Panc1 (cell line): Measurements from ENCODE around the gene BTBD1. TPM values are rescaled to one million over a fixed set of nuclear protein-coding genes. Genes with fewer than 3 reads are reported as not detected.

Source experiments
- ATAC-seq: fragments of 200-7000 bp; cut with Tn5 transposase; 2 replicates; pipeline ENCODE4 v1.9.1; 2020; ENCODE audit warnings: mild to moderate bottlenecking, moderate library complexity
- BruUV-seq: library from RNA; stranded (reverse); fragments of 400-500 nt; replicated peaks from 2 replicates; lab custom pipeline; 2021; lab: Mats Ljungman, UMichigan
- CTCF ChIA-PET: fragments of 300-600 bp; sonication (Branson Sonifier 250); formaldehyde crosslinking; loops from one replicate; lab custom pipeline; 2022; ENCODE audit warnings: antibody characterized with exemption; lab: Charles Lee
- POLR2A ChIA-PET: fragments of 300-600 bp; sonication (Branson Sonifier 250); formaldehyde crosslinking; loops from one replicate; lab custom pipeline; 2022; ENCODE audit warnings: antibody characterized with exemption; lab: Charles Lee
- DNase-seq: peaks from one replicate; pipeline ENCODE4 v3.0.0-alpha.2; 2010; ENCODE audit warnings: low read depth, low spot score
- H3K27ac ChIP-seq: 2 replicates; pipeline ENCODE4 v1.5.1; 2011; ENCODE audit warnings: mild to moderate bottlenecking, low read length, inconsistent platforms
- H3K27me3 ChIP-seq: fragments of 200-500 bp; sonication (Bioruptor generic); 2 replicates; pipeline ENCODE4 v1.6.0; 2014; ENCODE audit warnings: low read length, inconsistent platforms; ENCODE audit not compliant: control insufficient read depth, insufficient read depth
- H3K36me3 ChIP-seq: fragments of 200-500 bp; sonication (Bioruptor generic); 2 replicates; pipeline ENCODE4 v1.5.1; 2014; ENCODE audit warnings: inconsistent platforms, mild to moderate bottlenecking, low read length, moderate library complexity; ENCODE audit not compliant: control insufficient read depth, insufficient read depth
- H3K4me1 ChIP-seq: 2 replicates; pipeline ENCODE4 v1.5.1; 2011; ENCODE audit warnings: inconsistent platforms, mild to moderate bottlenecking, low read length, moderate library complexity; ENCODE audit not compliant: control insufficient read depth, insufficient read depth
- H3K4me3 ChIP-seq, 2 experiments: 2 replicates each; pipeline ENCODE4 v1.5.1; 2011 to 2012; ENCODE audit warnings: low read depth in 2 of 2, low read length in 2 of 2, mild to moderate bottlenecking in 2 of 2, inconsistent platforms in 1 of 2, moderate library complexity in 1 of 2
- H3K9me3 ChIP-seq: fragments of 200-500 bp; sonication (Bioruptor generic); 2 replicates; pipeline ENCODE4 v1.5.1; 2014; ENCODE audit warnings: low read depth, mild to moderate bottlenecking, inconsistent platforms, low read length, moderate library complexity; ENCODE audit not compliant: control insufficient read depth, insufficient read depth
- POLR2AphosphoS5 ChIP-seq: IDR thresholded peaks from 2 replicates; pipeline ENCODE4 v1.6.1; 2012; ENCODE audit warnings: mild to moderate bottlenecking, low read depth, low read length, moderate library complexity
- SIN3A ChIP-seq: IDR thresholded peaks from 2 replicates; pipeline ENCODE4 v1.6.1; 2012; ENCODE audit warnings: low read depth, mild to moderate bottlenecking, low read length, moderate library complexity, borderline replicate concordance; ENCODE audit not compliant: insufficient read depth
- TCF7L2 ChIP-seq: IDR thresholded peaks from 2 replicates; pipeline ENCODE4 v1.6.1; 2011; ENCODE audit warnings: mild to moderate bottlenecking, low read depth, low read length, inconsistent platforms
- in situ Hi-C: cut with HindIII; loops from 2 replicates; pipeline ENCODE4 v1.10.0; 2016; ENCODE audit warnings: low sequenced_read_pairs, low pct_unique_long_range_greater_than_20kb
- intact Hi-C: fragments of 100-400 bp; cut with micrococcal nuclease; formaldehyde crosslinking; loops from one replicate; pipeline ENCODE4 v1.10.0; 2022; ENCODE audit not compliant: unreplicated experiment
- total RNA-seq: library from RNA; stranded (reverse); gene quantifications from one replicate; pipeline ENCODE4 v1.2.1, GENCODE V29; 2021; ENCODE audit not compliant: unreplicated experiment
- TF ChIP-seq, protein P1 (sequence below), 2 experiments: IDR thresholded peaks; 2 replicates each; pipeline ENCODE4 v1.6.1; 2011 to 2012; ENCODE audit warnings: low read depth in 2 of 2, control low read depth in 1 of 2, low read length in 1 of 2, mild to moderate bottlenecking in 1 of 2, moderate library complexity in 1 of 2; ENCODE audit not compliant: insufficient read depth in 1 of 2
- TF ChIP-seq, protein P2 (sequence below): fragments of 450-650 bp; IDR thresholded peaks from 2 replicates; pipeline ENCODE4 v1.5.1; 2017; ENCODE audit warnings: mild to moderate bottlenecking

The BTBD1 gene
- total RNA-seq, 1 experiment from 2014 or later = 88.4 TPM

DNA sequence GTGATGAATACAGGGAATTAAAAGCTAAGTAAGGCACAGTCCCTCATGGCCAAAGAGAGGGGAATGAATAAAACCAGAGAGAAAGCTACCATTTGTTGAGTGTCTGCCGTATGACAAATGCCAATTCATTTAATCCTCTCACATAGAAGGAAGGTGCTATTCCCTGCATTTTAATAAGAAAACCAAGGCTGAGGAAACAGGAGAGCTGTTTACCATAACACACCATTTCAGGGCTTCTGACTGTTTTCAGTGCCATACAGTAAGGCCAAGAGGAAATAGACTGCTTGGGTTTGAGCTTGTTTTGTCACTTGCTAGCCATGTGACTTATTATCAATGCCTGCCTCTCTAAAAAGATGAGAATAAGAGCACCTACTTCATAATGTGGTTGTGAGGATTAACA is 10.1 kb downstream of the BTBD1 start:
- Histone ChIP-seq H3K4me1 (peaks cover 8% of the 10 kb centered on the region), H3K27me3 (no peaks in the 10 kb centered on the region), H3K9me3 (no peaks in the 10 kb centered on the region), H3K36me3 (peaks cover 10% of the 10 kb centered on the region), H3K4me3 (no peak overlapping the region), H3K27ac (no peak overlapping the region)
- in situ Hi-C loops = no loop called here
- TF ChIP-seq SIN3A = no peak
- no TSS peak for BruUV-seq
- intact Hi-C loops = no loop called here
- DNase-seq (no peak), ATAC-seq (no peak)
- CTCF ChIA-PET = no interaction called here
- POLR2A ChIA-PET = no interaction called here

DNA sequence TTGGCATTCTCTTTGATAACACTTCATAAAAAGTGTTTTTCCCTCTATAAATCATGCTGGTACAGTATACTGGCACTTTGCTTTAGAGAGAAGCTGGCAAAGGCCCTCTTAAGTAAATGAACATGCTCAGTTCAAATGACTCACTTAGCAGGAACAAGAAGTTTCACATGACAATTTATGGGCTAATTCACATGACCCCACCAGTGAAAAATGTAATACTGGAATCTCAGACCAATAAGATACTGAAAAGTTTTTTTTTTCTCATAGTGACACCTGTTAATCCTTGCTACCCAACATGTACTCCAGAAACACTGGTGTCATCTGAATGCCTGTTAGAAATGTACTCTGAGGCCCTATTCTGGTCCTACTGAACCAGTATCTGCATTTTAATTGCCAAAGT is 13.9 kb downstream of the BTBD1 start:
- Histone ChIP-seq H3K27ac (no peak overlapping the region), H3K9me3 (no peaks in the 10 kb centered on the region), H3K36me3 (peaks cover 21% of the 10 kb centered on the region), H3K4me3 (no peak overlapping the region), H3K27me3 (no peaks in the 10 kb centered on the region), H3K4me1 (no peaks in the 10 kb centered on the region)
- in situ Hi-C loops (no loop called here), intact Hi-C loops (no loop called here)
- POLR2A ChIA-PET = no interaction called here
- CTCF ChIA-PET = no interaction called here
- BruUV-seq = no TSS peak
- ATAC-seq (no peak), DNase-seq (peak; percentile 24)
- no peak for TF ChIP-seq POLR2AphosphoS5
- TF ChIP-seq, protein P1, sequence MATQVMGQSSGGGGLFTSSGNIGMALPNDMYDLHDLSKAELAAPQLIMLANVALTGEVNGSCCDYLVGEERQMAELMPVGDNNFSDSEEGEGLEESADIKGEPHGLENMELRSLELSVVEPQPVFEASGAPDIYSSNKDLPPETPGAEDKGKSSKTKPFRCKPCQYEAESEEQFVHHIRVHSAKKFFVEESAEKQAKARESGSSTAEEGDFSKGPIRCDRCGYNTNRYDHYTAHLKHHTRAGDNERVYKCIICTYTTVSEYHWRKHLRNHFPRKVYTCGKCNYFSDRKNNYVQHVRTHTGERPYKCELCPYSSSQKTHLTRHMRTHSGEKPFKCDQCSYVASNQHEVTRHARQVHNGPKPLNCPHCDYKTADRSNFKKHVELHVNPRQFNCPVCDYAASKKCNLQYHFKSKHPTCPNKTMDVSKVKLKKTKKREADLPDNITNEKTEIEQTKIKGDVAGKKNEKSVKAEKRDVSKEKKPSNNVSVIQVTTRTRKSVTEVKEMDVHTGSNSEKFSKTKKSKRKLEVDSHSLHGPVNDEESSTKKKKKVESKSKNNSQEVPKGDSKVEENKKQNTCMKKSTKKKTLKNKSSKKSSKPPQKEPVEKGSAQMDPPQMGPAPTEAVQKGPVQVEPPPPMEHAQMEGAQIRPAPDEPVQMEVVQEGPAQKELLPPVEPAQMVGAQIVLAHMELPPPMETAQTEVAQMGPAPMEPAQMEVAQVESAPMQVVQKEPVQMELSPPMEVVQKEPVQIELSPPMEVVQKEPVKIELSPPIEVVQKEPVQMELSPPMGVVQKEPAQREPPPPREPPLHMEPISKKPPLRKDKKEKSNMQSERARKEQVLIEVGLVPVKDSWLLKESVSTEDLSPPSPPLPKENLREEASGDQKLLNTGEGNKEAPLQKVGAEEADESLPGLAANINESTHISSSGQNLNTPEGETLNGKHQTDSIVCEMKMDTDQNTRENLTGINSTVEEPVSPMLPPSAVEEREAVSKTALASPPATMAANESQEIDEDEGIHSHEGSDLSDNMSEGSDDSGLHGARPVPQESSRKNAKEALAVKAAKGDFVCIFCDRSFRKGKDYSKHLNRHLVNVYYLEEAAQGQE (IDR thresholded peaks at IDR 0.05; ENCODE audit: insufficient read depth in 1 of 2, low read depth in 2 of 2, low read length in 1 of 2) = no peak
- no peak for TF ChIP-seq TCF7L2
- TF ChIP-seq, protein P2, sequence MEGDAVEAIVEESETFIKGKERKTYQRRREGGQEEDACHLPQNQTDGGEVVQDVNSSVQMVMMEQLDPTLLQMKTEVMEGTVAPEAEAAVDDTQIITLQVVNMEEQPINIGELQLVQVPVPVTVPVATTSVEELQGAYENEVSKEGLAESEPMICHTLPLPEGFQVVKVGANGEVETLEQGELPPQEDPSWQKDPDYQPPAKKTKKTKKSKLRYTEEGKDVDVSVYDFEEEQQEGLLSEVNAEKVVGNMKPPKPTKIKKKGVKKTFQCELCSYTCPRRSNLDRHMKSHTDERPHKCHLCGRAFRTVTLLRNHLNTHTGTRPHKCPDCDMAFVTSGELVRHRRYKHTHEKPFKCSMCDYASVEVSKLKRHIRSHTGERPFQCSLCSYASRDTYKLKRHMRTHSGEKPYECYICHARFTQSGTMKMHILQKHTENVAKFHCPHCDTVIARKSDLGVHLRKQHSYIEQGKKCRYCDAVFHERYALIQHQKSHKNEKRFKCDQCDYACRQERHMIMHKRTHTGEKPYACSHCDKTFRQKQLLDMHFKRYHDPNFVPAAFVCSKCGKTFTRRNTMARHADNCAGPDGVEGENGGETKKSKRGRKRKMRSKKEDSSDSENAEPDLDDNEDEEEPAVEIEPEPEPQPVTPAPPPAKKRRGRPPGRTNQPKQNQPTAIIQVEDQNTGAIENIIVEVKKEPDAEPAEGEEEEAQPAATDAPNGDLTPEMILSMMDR = no peak
- TF ChIP-seq SIN3A = no peak

DNA sequence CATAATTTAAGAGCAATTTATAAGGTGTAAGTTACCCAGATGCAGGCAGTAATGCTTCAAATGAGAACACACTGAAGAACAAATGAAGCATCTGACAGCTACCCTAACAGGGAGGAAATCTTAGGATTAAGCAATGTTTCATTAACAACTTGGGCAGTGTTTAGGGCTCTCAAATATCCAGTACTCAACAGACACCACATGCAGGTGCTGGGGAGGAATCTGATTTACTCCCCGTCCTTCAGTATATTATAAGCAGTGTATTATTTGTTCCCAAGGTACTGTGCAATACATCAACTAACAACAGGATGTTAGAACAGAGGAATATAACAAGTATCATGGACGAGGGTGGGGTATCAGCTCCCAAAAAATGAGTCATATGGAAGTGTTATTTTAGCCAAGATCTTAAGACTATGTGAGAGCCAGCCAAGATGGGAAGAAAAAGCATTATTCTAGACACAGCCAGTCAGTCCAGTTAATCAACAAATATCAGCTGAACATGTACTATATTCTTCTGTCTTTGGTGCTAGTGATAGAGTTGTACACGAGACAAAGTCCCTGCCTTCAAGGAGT is 20.4 kb downstream of the BTBD1 start:
- Histone ChIP-seq H3K4me3 (no peak overlapping the region), H3K9me3 (no peaks in the 10 kb centered on the region), H3K27ac (no peak overlapping the region), H3K36me3 (peaks cover 19% of the 10 kb centered on the region; the same call in 1 of the 2 replicates), H3K27me3 (no peaks in the 10 kb centered on the region), H3K4me1 (no peaks in the 10 kb centered on the region)
- DNase-seq = no peak
- ChIA-PET POLR2A (no interaction called here), CTCF (no interaction called here)
- TF ChIP-seq, protein P1 (IDR thresholded peaks at IDR 0.05; ENCODE audit: insufficient read depth in 1 of 2, low read depth in 2 of 2, low read length in 1 of 2) = no peak
- TF ChIP-seq TCF7L2 = no peak
- TF ChIP-seq, protein P2 = no peak
- TF ChIP-seq SIN3A = no peak
- intact Hi-C loops = no loop called here
- ATAC-seq = no peak
- in situ Hi-C loops = no loop called here
- BruUV-seq = no TSS peak
